Measurements from ENCODE around the gene RPRM. TPM values are rescaled to one million over a fixed set of nuclear protein-coding genes. Genes with fewer than 3 reads are reported as not detected.
A peak's percentile ranks its signal among the peaks of the same experiment; 100 is the strongest.
"Not testable (repeated sequence)": the region's sequence is repeated elsewhere in the genome, so short reads cannot be mapped to it uniquely, and the experiment has no call there.

Gene RPRM
- not detected for total RNA-seq

DNA sequence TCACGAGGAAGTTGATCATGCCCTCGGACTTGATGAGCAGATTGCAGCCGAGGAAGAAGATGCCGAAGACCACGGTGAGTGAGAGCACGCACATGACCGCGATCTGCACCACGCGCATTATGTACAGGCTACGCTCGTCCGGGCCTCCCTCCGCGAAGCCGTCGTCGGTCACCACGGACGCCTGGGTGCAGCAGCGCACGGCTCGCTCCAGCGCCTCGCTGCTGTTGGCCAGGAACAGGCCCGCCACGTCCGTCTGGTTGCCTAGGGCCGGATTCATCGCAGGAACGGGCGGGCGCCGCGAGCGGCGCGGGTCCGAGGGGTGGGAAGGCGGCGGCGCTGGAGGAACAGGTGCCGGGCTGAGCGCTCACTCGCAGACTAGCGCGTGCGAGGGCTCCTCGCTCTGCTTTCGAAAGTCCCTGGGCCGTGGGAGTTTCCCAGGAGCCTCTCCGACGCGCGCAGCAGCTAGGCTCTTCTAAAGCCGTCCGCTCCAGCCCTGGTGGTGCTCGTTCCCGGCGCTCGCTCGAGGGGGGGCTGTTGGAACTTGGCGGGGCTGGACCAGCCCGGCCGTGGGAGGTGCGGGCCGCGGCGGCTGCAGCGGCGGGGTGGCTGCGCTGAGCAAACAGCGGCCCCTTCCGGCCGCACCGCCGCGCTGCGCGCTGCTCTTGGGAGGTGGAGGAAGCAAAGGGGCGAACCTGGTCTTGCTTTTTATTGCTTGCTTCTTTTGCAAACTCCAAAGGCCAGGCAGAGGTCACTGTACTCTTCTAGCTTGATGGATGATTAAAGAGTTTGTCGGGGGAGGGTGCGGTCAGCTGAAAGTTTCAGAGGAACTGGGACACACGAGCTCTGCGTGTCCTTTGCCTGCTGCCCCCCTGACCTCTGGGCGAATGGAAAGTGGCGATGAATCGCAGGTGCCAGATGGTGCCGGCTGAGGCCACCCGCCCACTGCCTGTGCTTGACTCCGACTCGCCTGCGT lies at the start of gene RPRM:
Gene RPRM (minus strand): TSS at position 474 of the 973 bp plus-strand sequence. CDS start 197 bp downstream, at position 277.
- H3K27ac Mint-ChIP-seq, result no peak within 1 kb of the TSS
- H3K4me3 Mint-ChIP-seq, result peak within 1 kb of the TSS; percentile 6
- DNase-seq, result peak; percentile 66
- CTCF ChIA-PET, result interaction anchor here (0.7 to 2.2 kb wide), 6 partner anchors 9 to 618 kb away, joined by 3 to 7 read pairs (median 4); no protein-coding TSS in a partner anchor
- peaks cover 17% of the 10 kb centered on the region for H3K4me1 Mint-ChIP-seq (ENCODE audit: low read depth)
- no peaks in the 10 kb centered on the region for H3K36me3 Mint-ChIP-seq
- intact Hi-C loops (cut with micrococcal nuclease), result loop anchor here (1.0 to 5.0 kb wide), 3 partner anchors 65 to 736 kb away; no protein-coding TSS in a partner anchor
- peaks cover 58% of the 10 kb centered on the region for H3K27me3 Mint-ChIP-seq
- POLR2A ChIA-PET, result no interaction called here
- H3K9me3 Mint-ChIP-seq, result no peaks in the 10 kb centered on the region

DNA sequence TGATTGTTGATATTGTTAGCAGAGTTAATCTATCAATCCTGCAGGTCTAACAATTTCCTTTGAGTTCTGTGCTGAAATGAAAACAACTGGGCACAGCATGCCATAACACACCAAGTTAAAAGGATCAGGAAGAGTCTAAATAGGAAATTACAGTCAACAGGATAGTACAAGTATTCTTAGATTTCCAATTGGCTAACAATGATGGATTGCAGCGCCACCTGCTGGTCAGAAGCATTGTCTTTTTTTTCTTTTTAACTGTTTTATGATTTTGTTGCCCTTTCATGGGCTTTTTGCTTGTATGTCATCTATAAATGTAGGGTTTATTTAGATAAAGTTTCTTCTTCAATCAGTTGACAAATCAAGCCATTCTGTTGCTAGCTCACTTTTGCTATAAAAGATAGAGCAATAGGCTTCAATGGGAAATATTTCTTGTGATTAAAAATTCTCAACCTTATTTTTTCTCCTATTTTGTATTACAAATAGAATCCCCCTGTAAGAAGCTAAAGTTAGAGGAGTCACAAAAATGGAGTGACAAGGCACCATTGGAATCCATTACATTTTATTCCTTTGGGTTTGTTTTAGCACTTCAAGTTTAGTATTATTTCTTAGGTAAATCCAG lies 40.8 kb upstream of the RPRM start:
- Mint-ChIP-seq H3K27me3 (peaks cover 4% of the 10 kb centered on the region), H3K4me3 (no peak overlapping the region), H3K9me3 (no peaks in the 10 kb centered on the region), H3K4me1 (ENCODE audit: low read depth) (no peaks in the 10 kb centered on the region), H3K36me3 (no peaks in the 10 kb centered on the region), H3K27ac (no peak overlapping the region)
- peak; percentile 62 for DNase-seq
- intact Hi-C loops (cut with micrococcal nuclease), result loop anchor here (1.0 to 5.0 kb wide), 4 partner anchors 356 to 1482 kb away; no protein-coding TSS in a partner anchor
- ChIA-PET POLR2A (no interaction called here), CTCF (interaction anchor here (0.7 to 2.9 kb wide), 8 partner anchors 12 to 658 kb away, joined by 3 to 9 read pairs (median 3); no protein-coding TSS in a partner anchor)

DNA sequence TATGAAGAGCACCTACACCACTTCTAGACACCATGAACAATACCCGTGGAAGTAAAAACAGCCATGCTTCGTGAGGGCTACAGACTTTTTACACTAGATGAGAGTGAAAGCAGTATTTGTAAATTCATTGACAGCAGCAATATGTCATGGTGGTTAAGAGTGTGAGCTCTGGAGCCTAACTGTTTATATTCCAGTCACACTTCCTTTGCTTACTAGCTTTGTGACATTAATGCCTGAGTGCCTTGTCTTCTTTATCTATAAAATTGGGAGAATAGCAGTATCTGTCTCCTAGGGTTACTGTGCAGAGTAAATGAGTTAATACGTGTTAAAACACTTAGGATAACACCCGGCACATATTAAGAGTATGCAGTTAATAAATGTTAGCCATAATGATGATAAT lies 33.8 kb upstream of the RPRM start:
- POLR2A ChIA-PET, result no interaction called here
- H3K9me3 Mint-ChIP-seq, result peaks cover 6% of the 10 kb centered on the region
- H3K4me3 Mint-ChIP-seq, result no peak overlapping the region
- H3K27me3 Mint-ChIP-seq, result peaks cover 4% of the 10 kb centered on the region
- CTCF ChIA-PET, result no interaction called here
- no peak overlapping the region for H3K27ac Mint-ChIP-seq
- H3K4me1 Mint-ChIP-seq (ENCODE audit: low read depth), result no peaks in the 10 kb centered on the region
- no peaks in the 10 kb centered on the region for H3K36me3 Mint-ChIP-seq
- intact Hi-C loops (cut with micrococcal nuclease), result no loop called here
- DNase-seq, result no peak

DNA sequence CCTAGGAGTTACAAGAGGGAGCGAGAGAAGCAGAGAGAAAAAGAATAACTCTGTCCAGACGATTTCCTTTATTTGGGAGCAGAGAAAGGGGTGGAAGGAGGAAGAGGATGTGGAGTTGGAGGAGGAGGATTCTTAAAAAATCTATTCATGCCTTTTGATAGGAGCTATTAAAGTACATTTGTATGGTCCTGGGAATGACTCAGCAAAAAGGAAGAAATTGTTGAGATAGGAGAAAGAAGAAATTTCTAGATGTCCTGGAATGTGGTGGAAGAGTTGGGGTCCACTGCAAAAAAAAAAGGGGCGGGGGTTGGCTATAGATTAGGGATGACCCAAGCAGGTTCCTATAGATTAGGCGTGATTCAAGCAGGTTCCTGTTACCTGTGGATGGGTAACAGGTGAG lies 32.4 kb upstream of the RPRM start:
- H3K4me1 Mint-ChIP-seq (ENCODE audit: low read depth), result no peaks in the 10 kb centered on the region
- intact Hi-C loops (cut with micrococcal nuclease), result no loop called here
- DNase-seq, result no peak
- peaks cover 3% of the 10 kb centered on the region for H3K27me3 Mint-ChIP-seq
- peaks cover 16% of the 10 kb centered on the region for H3K9me3 Mint-ChIP-seq
- H3K36me3 Mint-ChIP-seq, result no peaks in the 10 kb centered on the region
- no peak overlapping the region for H3K27ac Mint-ChIP-seq
- CTCF ChIA-PET, result no interaction called here
- POLR2A ChIA-PET, result no interaction called here
- H3K4me3 Mint-ChIP-seq, result no peak overlapping the region

DNA sequence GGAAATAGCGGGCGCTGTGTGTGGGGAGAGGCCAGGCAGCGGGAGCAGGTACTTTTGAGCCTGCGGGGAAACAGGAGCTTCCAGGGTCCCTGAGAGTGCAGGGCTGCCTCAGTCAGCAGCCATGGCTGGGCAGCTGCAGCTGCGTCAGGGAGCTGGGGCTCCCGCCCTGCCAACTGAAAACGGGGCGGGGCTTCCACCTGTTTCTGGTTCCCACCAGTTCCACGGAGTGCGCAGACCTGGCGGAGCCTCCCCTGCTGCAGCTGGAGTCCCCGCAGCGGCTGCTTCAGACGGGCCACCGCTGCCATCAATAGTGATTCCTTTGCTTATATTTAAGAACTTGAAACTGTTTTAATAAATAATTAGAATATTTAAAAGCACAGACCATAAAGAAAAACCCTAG lies 30.6 kb upstream of the RPRM start:
- H3K36me3 Mint-ChIP-seq, result no peaks in the 10 kb centered on the region
- no peak overlapping the region for H3K27ac Mint-ChIP-seq
- H3K27me3 Mint-ChIP-seq, result peaks cover 3% of the 10 kb centered on the region
- CTCF ChIA-PET, result no interaction called here
- POLR2A ChIA-PET, result no interaction called here
- intact Hi-C loops (cut with micrococcal nuclease), result no loop called here
- DNase-seq, result no peak
- peaks cover 17% of the 10 kb centered on the region for H3K9me3 Mint-ChIP-seq
- no peak overlapping the region for H3K4me3 Mint-ChIP-seq
- H3K4me1 Mint-ChIP-seq (ENCODE audit: low read depth), result no peaks in the 10 kb centered on the region

DNA sequence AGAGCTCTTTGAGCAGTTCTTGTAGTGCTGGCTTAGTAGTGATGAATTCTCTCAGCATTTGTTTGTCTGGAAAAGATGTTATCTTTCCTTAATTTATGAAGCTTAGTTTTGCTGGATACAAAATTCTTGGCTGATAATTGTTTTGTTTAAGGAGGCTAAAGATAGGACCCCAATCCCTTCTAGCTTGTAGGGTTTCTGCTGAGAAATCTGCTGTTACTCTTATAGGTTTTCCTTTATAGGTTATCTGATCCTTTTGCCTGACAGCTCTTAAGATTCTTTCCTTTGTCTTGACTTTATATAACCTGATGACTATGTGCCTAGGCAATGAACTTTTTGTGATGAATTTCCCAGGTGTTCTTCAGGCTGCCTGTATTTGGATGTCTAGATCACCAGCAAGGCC lies 27.9 kb upstream of the RPRM start:
- H3K4me1 Mint-ChIP-seq (ENCODE audit: low read depth); H3K27ac Mint-ChIP-seq; POLR2A ChIA-PET; H3K27me3 Mint-ChIP-seq; DNase-seq; H3K36me3 Mint-ChIP-seq; intact Hi-C loops (cut with micrococcal nuclease); H3K4me3 Mint-ChIP-seq: not testable (repeated sequence)
- peaks cover 17% of the 10 kb centered on the region for H3K9me3 Mint-ChIP-seq
- CTCF ChIA-PET, result interaction anchor here (0.7 to 2.1 kb wide), 2 partner anchors 13 to 955 kb away, joined by 3 to 9 read pairs; no protein-coding TSS in a partner anchor

DNA sequence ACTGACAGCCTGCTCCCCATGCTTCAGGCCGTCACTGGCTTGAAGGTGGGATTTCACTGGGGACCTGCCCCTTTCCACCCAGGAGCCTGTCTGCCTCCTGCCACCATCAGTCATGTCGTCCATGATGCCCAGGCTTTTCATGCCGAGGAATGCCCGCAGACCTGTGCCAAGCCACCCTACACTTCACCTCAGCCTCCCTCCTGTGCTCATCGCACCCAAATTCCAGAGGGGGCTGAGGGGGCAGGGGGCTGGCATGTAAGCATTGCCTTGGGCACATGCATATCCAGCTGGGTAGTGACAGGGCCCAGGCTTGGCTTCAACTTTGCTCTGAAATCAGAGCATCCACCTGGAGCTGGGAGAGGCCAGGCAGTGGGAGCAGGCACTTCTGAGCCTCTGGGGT lies 20.9 kb upstream of the RPRM start:
- Mint-ChIP-seq H3K4me3 (no peak overlapping the region), H3K36me3 (no peaks in the 10 kb centered on the region), H3K4me1 (ENCODE audit: low read depth) (no peaks in the 10 kb centered on the region), H3K9me3 (no peaks in the 10 kb centered on the region), H3K27ac (no peak overlapping the region), H3K27me3 (no peaks in the 10 kb centered on the region)
- intact Hi-C loops (cut with micrococcal nuclease), result no loop called here
- POLR2A ChIA-PET, result no interaction called here
- CTCF ChIA-PET, result no interaction called here
- no peak for DNase-seq

DNA sequence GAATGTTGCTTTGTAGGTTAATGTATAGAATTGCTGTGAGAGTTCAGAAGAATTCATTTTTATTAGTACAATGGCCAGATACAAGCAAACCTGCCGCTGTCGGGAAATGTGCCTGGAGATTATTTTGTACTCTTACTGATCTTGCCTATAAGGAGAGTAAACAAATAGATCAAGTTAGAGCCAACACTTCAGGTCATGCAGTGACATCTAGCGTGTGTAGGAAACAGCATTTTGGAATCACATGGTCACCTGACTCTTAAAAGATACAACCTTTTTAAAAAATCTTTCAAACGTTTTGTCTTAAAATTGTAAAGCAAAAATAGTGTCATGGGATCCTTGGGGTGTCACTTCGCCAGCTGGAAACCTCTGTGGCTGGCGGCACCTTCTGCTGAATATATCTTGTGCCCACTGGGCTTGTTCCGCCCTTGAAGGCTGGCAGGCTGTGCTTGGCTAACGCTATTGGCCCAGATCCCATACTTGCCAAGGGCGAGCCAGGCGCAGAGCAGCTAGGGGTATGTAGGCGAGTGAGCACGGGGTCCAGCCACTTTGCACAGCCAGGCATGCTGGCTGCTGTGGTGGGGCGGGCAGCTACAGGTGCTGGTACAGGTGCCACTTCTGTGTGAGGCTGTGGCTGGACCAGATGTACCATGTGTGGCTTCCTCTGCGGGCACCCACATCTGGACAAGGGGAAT lies 19.5 kb upstream of the RPRM start:
- Mint-ChIP-seq H3K9me3 (no peaks in the 10 kb centered on the region), H3K4me3 (no peak overlapping the region), H3K27ac (no peak overlapping the region), H3K4me1 (ENCODE audit: low read depth) (no peaks in the 10 kb centered on the region), H3K27me3 (no peaks in the 10 kb centered on the region), H3K36me3 (no peaks in the 10 kb centered on the region)
- ChIA-PET CTCF (no interaction called here), POLR2A (no interaction called here)
- no peak for DNase-seq
- intact Hi-C loops (cut with micrococcal nuclease), result no loop called here

DNA sequence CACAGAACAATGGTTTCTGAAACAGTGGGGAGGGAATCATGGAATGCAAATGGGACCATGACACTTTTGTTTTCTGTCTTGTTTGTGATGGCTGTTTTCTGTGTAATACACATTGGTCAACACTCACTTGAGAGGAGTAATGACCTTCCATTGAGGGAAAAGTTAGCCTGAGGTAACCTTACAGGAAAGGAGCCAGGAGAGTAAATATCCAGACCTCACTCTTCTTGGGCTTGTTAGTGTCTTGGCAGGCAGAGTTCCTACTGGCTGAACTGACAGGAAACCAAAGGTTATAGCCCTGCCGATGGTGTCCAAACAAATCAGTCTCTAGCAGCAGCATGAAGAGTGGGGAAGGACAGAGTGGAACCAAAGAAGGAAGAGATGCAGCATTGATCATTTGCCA lies 17.2 kb upstream of the RPRM start:
- Mint-ChIP-seq H3K4me1 (ENCODE audit: low read depth) (no peaks in the 10 kb centered on the region), H3K4me3 (no peak overlapping the region), H3K36me3 (no peaks in the 10 kb centered on the region), H3K9me3 (no peaks in the 10 kb centered on the region), H3K27ac (no peak overlapping the region), H3K27me3 (no peaks in the 10 kb centered on the region)
- no peak for DNase-seq
- ChIA-PET POLR2A (no interaction called here), CTCF (no interaction called here)
- intact Hi-C loops (cut with micrococcal nuclease), result no loop called here

DNA sequence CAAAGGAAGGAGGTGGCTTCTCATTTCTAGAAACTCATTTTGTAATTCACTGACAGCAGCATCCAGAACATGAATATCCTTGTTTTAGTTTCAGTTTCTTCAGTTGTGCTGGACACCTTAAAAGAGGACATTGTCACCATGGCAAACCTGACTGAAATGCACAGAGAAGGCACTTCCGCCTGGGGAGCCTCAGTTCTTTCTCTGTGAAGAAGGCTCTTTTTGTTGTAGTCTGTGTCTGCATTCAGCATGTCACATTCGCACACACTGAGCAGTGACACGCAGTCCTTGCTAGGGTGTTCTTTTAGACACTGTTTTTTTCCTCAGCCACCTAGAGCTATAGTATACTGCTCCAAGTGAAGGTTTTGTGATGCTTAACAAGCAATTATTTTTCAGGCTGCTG lies 9.5 kb upstream of the RPRM start:
- no peaks in the 10 kb centered on the region for H3K4me1 Mint-ChIP-seq (ENCODE audit: low read depth)
- H3K36me3 Mint-ChIP-seq, result no peaks in the 10 kb centered on the region
- intact Hi-C loops (cut with micrococcal nuclease), result no loop called here
- H3K27ac Mint-ChIP-seq, result no peak overlapping the region
- ChIA-PET CTCF (no interaction called here), POLR2A (no interaction called here)
- H3K27me3 Mint-ChIP-seq, result peaks cover 12% of the 10 kb centered on the region
- H3K9me3 Mint-ChIP-seq, result no peaks in the 10 kb centered on the region
- no peak overlapping the region for H3K4me3 Mint-ChIP-seq
- DNase-seq, result no peak

DNA sequence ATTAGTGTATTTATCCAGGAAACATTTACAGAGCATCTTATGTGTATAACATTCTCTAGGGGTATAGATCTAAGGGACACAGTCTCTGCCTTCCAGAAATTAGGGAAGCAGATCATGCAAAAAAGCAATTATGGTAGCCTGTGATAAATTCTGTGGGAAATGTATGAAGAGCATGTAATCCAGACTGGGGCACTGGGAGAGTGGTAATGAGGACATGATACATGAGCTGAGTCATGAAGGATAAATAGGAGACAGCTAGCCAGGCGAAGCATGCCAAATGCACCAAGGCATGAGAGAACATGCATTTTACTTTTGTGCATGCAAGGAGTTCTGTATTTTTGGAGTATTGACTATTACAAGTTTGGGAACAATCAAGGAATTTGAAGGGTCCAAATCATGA lies 8.9 kb upstream of the RPRM start:
- H3K4me1 Mint-ChIP-seq (ENCODE audit: low read depth), result no peaks in the 10 kb centered on the region
- ChIA-PET POLR2A (no interaction called here), CTCF (no interaction called here)
- intact Hi-C loops (cut with micrococcal nuclease), result no loop called here
- H3K27me3 Mint-ChIP-seq, result peaks cover 15% of the 10 kb centered on the region
- H3K9me3 Mint-ChIP-seq, result no peaks in the 10 kb centered on the region
- H3K27ac Mint-ChIP-seq, result no peak overlapping the region
- DNase-seq, result no peak
- H3K4me3 Mint-ChIP-seq, result no peak overlapping the region
- no peaks in the 10 kb centered on the region for H3K36me3 Mint-ChIP-seq

DNA sequence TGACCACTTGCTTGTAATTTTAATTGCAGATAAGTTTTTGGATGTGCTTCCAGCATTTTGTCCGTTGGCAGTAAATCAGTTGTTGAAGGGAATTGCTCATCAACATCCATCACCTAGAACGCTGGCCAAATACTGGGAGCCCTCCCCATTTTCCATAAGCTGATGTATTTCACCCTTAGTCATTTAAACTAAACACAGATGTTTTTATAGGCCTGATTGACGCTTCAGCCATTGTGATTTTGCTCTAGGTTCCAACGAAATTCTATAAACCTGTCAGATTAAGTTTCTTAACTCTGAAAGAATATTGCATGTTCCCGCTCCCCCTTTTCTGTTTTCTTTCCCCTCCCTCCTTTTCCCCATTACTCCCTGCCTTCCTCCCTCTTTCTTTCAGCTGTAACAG lies 1.0 kb upstream of the RPRM start:
- Mint-ChIP-seq H3K36me3 (no peaks in the 10 kb centered on the region), H3K9me3 (no peaks in the 10 kb centered on the region), H3K27me3 (peaks cover 53% of the 10 kb centered on the region), H3K4me3 (no peak overlapping the region), H3K27ac (no peak overlapping the region), H3K4me1 (ENCODE audit: low read depth) (peaks cover 17% of the 10 kb centered on the region)
- POLR2A ChIA-PET, result no interaction called here
- DNase-seq, result no peak
- intact Hi-C loops (cut with micrococcal nuclease), result loop anchor here (2.0 to 5.0 kb wide), 2 partner anchors 553 to 737 kb away; no protein-coding TSS in a partner anchor
- CTCF ChIA-PET, result interaction anchor here (0.7 to 2.2 kb wide), 6 partner anchors 10 to 619 kb away, joined by 3 to 7 read pairs (median 4); no protein-coding TSS in a partner anchor

All from activated CD4-positive, alpha-beta memory T cell treated with anti-CD3 and anti-CD28 coated beads for 36 hours (primary cell).